ENCODE measurements around the gene GYG2. TPM values are rescaled to one million over a fixed set of nuclear protein-coding genes. Genes with fewer than 3 reads are reported as not detected.
A peak's percentile ranks its signal among the peaks of the same experiment; 100 is the strongest.
"Not testable (repeated sequence)": the region's sequence is repeated elsewhere in the genome, so short reads cannot be mapped to it uniquely, and the experiment has no call there.

Gene GYG2
- total RNA-seq, 1 donor from 2014 or later, result 44.4 TPM

DNA sequence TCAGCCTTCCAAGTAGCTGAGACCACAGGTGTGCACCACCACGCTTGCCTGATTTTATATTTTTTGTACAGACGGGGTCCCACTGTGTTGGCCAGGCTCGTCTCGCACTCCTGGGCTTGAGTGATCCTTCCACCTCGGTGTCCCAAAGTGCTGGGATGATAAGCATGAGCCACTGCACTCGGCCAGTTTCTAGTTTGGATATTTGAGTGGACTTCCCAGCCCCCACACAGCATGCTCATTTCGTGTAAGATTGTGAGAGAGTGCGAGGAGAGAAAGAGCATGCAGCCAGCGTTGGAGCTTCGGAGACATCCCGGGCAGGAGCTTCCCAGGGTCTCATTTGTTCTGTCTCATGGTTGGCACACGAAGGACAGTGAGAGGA is 68.6 kb downstream of the GYG2 start:
- TF ChIP-seq EZH2phosphoT487 (IDR thresholded peaks at IDR 0.05) (no peak), EZH2 (IDR thresholded peaks at IDR 0.05) (no peak)
- TF ChIP-seq, protein P1, sequence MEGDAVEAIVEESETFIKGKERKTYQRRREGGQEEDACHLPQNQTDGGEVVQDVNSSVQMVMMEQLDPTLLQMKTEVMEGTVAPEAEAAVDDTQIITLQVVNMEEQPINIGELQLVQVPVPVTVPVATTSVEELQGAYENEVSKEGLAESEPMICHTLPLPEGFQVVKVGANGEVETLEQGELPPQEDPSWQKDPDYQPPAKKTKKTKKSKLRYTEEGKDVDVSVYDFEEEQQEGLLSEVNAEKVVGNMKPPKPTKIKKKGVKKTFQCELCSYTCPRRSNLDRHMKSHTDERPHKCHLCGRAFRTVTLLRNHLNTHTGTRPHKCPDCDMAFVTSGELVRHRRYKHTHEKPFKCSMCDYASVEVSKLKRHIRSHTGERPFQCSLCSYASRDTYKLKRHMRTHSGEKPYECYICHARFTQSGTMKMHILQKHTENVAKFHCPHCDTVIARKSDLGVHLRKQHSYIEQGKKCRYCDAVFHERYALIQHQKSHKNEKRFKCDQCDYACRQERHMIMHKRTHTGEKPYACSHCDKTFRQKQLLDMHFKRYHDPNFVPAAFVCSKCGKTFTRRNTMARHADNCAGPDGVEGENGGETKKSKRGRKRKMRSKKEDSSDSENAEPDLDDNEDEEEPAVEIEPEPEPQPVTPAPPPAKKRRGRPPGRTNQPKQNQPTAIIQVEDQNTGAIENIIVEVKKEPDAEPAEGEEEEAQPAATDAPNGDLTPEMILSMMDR (IDR thresholded peaks at IDR 0.05), result no peak
- no peak overlapping the region for H3K27ac ChIP-seq
- H3K27me3 ChIP-seq, result no peaks in the 10 kb centered on the region
- H3K36me3 ChIP-seq, result no peaks in the 10 kb centered on the region
- no peaks in the 10 kb centered on the region for H4K20me1 ChIP-seq (ENCODE audit: low read depth)
- peaks cover 22% of the 10 kb centered on the region for H3F3A ChIP-seq (ENCODE audit: low read depth)
- no peak overlapping the region for H3K4me3 ChIP-seq
- Mint-ChIP-seq H3K9me3 (peaks cover 2% of the 10 kb centered on the region), H3K27ac (peak overlapping the region; percentile 68), H3K4me3 (peak overlapping the region; percentile 72), H3K36me3 (peaks cover 14% of the 10 kb centered on the region), H3K27me3 (ENCODE audit: insufficient read depth, low read depth) (peaks cover 5% of the 10 kb centered on the region), H3K4me1 (peaks cover 29% of the 10 kb centered on the region)
- DNase-seq (ENCODE audit: low spot score), result no peak
- no peak overlapping the region for H3K9ac ChIP-seq
- H3K9me3 ChIP-seq (ENCODE audit: low read depth), result no peaks in the 10 kb centered on the region
- peak overlapping the region; percentile 69 for H3K4me2 ChIP-seq
- peaks cover 23% of the 10 kb centered on the region for H3K4me1 ChIP-seq
- H3K79me2 ChIP-seq (ENCODE audit: low read depth), result no peaks in the 10 kb centered on the region
- peak overlapping the region; percentile 66 for H2AFZ ChIP-seq (replicated peaks)

DNA sequence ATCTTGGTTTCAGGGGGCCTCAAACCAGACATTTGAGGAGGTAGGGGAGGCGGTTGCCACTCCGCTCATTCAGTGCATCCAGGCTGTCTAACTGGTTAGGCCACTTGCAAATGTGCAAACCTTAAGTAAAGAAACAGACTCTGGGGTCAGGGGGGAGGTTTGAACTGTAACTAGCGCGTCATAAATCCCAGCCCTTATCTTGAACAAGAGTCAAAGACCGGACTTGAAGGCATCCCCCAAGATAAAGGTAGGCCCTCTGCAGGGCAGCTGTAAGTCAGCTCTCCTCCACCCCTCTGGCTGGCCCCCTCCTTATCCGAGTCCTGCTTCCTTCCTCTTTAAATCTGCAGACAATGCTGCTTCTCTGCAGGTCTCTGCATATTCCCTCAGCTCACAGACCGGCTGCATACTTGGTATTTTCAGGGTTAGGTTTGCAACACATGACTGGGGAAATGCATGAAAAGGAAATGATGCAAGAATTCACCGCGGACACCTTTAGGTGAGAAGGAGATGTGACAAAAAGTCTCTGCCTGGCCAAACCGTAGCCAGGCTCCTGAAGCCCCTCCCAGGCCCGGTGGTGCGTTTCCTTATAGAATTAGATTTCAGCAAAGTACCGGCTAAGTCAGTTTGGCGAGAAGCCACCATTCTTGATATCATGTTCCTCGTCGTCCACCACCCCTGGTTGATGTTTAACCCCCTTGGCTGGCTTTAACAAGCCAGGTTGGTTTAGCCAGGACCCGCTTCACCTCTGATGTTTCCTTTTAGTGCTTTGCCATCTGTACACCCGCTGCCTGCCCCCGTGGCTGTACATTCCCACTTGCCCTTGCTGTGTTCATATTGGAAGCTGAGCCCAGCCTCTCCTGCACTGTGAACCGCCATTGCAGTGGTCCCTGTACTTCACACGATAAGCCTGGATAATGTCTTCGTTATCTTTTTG is 69.2 kb downstream of the GYG2 start:
- H3K4me3 Mint-ChIP-seq, result peak overlapping the region; percentile 72
- Histone ChIP-seq H3K4me1 (peaks cover 19% of the 10 kb centered on the region), H3K4me2 (peak overlapping the region; percentile 69), H2AFZ (replicated peaks) (peak overlapping the region; percentile 66), H3F3A (ENCODE audit: low read depth) (peaks cover 15% of the 10 kb centered on the region)
- not testable (repeated sequence) for H3K27me3 ChIP-seq; H3K9me3 ChIP-seq (ENCODE audit: low read depth); H3K9me3 Mint-ChIP-seq; H3K9ac ChIP-seq; H3K36me3 ChIP-seq; H3K27ac ChIP-seq; H3K4me3 ChIP-seq; H4K20me1 ChIP-seq (ENCODE audit: low read depth); H3K79me2 ChIP-seq (ENCODE audit: low read depth); H3K27me3 Mint-ChIP-seq (ENCODE audit: insufficient read depth, low read depth)
- peak; percentile 63 for DNase-seq (ENCODE audit: low spot score)
- H3K27ac Mint-ChIP-seq, result peak overlapping the region; percentile 68
- peaks cover 15% of the 10 kb centered on the region for H3K36me3 Mint-ChIP-seq
- peaks cover 29% of the 10 kb centered on the region for H3K4me1 Mint-ChIP-seq

DNA sequence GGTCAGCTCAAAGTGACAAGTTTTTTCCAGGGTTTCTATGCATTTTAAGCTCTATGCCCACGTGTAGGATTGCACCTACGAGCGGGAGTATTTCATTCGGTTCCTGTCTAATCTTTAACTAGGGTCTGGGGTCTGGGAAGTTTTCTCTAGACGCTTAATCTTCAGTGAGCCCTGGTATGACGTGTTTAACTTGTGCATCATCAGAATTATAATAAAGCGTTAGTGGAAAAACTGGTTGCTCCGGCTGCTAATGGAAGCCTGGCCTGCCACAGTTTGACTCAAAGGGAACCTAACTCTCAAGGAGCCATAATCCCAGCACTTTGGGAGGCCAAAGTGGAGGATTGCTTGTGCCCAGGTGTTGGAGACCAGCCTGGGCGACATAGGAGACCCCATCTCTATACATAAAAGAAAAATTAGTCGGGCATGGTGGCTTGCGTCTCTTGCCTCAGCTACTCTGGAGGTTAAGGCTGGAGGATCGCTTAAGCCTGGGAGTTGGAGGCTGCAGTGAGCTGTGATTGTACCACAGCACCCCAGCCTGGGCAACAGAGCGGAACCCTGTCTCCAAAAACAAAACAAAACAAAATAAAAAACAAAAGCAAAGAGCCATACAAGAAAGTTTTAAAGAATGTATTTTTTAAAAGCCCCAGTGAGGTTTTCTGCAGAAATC is 70.2 kb downstream of the GYG2 start:
- H3K27me3 Mint-ChIP-seq (ENCODE audit: insufficient read depth, low read depth), result peaks cover 8% of the 10 kb centered on the region
- Histone ChIP-seq H3F3A (ENCODE audit: low read depth) (peaks cover 15% of the 10 kb centered on the region), H3K79me2 (ENCODE audit: low read depth) (no peaks in the 10 kb centered on the region), H3K9ac (no peak overlapping the region), H3K4me2 (peak overlapping the region; percentile 69), H3K9me3 (ENCODE audit: low read depth) (no peaks in the 10 kb centered on the region), H3K4me1 (peaks cover 19% of the 10 kb centered on the region), H3K4me3 (no peak overlapping the region), H3K36me3 (no peaks in the 10 kb centered on the region), H4K20me1 (ENCODE audit: low read depth) (no peaks in the 10 kb centered on the region), H2AFZ (replicated peaks) (no peak overlapping the region), H3K27me3 (no peaks in the 10 kb centered on the region), H3K27ac (no peak overlapping the region)
- peaks cover 14% of the 10 kb centered on the region for H3K9me3 Mint-ChIP-seq
- H3K4me3 Mint-ChIP-seq, result no peak overlapping the region
- peaks cover 18% of the 10 kb centered on the region for H3K36me3 Mint-ChIP-seq
- no peak for TF ChIP-seq EZH2 (IDR thresholded peaks at IDR 0.05)
- no peak for TF ChIP-seq EZH2phosphoT487 (IDR thresholded peaks at IDR 0.05)
- TF ChIP-seq, protein P1 (IDR thresholded peaks at IDR 0.05), result no peak
- H3K4me1 Mint-ChIP-seq, result peaks cover 29% of the 10 kb centered on the region
- DNase-seq (ENCODE audit: low spot score), result no peak
- peak overlapping the region; percentile 78 for H3K27ac Mint-ChIP-seq

Data from neural progenitor cell (in vitro differentiated cells).